A673 (cell line): Measurements from ENCODE around the gene ERP27.

ENCODE experiments used
- EZH2 ChIP-seq: fragments of 200-600 bp; sonication (generic); IDR thresholded peaks from 2 replicates; pipeline ENCODE4 v1.6.1; 2017; ENCODE audit warnings: borderline replicate concordance, low read depth, mild to moderate bottlenecking, mixed read lengths, antibody characterized with exemption, low read length; ENCODE audit not compliant: poor library complexity, severe bottlenecking
- TF ChIP-seq, protein P1 (sequence below): fragments of 300-800, 200-600 bp; sonication (generic); conservative IDR thresholded peaks from 2 replicates; pipeline ENCODE4 v1.5.1; 2017; ENCODE audit warnings: low read depth, mild to moderate bottlenecking, antibody characterized with exemption, low read length, moderate library complexity, mixed read lengths

DNA sequence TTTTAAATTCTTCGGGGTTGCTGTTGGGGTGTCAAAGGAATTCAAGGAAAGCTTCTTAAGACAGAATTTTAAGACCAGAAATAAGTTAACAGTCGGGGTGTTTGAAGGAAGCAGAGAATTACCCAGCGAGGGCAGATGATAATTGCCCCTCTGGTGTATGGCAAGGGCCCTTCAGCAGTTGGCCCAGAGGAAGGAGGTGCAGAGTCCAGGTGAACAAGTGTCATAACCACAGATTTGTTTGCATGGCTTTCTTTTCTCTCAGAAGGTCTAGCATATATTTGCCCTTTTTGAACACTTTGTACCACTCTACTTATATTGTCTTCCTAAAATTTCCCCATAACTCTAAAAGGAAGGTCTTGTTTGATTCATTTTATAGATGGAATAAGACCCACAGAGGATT lies 36.3 kb upstream of the ERP27 start:
- TF ChIP-seq, protein P1, sequence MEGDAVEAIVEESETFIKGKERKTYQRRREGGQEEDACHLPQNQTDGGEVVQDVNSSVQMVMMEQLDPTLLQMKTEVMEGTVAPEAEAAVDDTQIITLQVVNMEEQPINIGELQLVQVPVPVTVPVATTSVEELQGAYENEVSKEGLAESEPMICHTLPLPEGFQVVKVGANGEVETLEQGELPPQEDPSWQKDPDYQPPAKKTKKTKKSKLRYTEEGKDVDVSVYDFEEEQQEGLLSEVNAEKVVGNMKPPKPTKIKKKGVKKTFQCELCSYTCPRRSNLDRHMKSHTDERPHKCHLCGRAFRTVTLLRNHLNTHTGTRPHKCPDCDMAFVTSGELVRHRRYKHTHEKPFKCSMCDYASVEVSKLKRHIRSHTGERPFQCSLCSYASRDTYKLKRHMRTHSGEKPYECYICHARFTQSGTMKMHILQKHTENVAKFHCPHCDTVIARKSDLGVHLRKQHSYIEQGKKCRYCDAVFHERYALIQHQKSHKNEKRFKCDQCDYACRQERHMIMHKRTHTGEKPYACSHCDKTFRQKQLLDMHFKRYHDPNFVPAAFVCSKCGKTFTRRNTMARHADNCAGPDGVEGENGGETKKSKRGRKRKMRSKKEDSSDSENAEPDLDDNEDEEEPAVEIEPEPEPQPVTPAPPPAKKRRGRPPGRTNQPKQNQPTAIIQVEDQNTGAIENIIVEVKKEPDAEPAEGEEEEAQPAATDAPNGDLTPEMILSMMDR = no peak
- TF ChIP-seq EZH2 = no peak
